Cerebellar cortex (tissue), 1 donor: Measurements from ENCODE around the gene TRH.
"Not testable (repeated sequence)": the region's sequence is repeated elsewhere in the genome, so short reads cannot be mapped to it uniquely, and the experiment has no call there.

Source experiments
- DNase-seq: peaks from one replicate; pipeline ENCODE4 v3.0.0-alpha.2; 2015; ENCODE audit warnings: low spot score

The TRH gene

GRCh38 chr3:130010556-130010955 lies 36.0 kb downstream of the TRH start:
- no peak for DNase-seq

GRCh38 chr3:130012108-130012507 lies 37.6 kb downstream of the TRH start:
- not testable (repeated sequence) for DNase-seq

GRCh38 chr3:130013246-130013645 lies 38.7 kb downstream of the TRH start:
- DNase-seq = not testable (repeated sequence)

- DNase-seq = no peak
Measured at GRCh38 chr3:130014526-130014925, 40.0 kb downstream of the TRH start.

GRCh38 chr3:130017661-130018060 lies 43.1 kb downstream of the TRH start:
- DNase-seq = not testable (repeated sequence)

GRCh38 chr3:130026146-130026829 lies 51.8 kb downstream of the TRH start:
- DNase-seq = not testable (repeated sequence)

- not testable (repeated sequence) for DNase-seq
Measured at GRCh38 chr3:130027437-130027836, 52.9 kb downstream of the TRH start.
